H9 (cell line): ENCODE results near the gene AP4S1. TPM values are rescaled to one million over a fixed set of nuclear protein-coding genes. Genes with fewer than 3 reads are reported as not detected.

Source experiments
- DNase-seq: peaks from one replicate; pipeline ENCODE4 v3.0.0-alpha.2; 2017
- H2AFZ ChIP-seq: one replicate; pipeline ENCODE4 v1.6.1; 2013; ENCODE audit warnings: mild to moderate bottlenecking, low read length, control low read depth, moderate library complexity
- H2AK5ac ChIP-seq: 2 replicates; pipeline ENCODE4 v1.6.1; 2013; ENCODE audit warnings: low read length, control low read depth, mixed read lengths; ENCODE audit not compliant: insufficient read length
- H2BK120ac ChIP-seq: one replicate; pipeline ENCODE4 v1.6.1; 2013; ENCODE audit warnings: low read depth, mild to moderate bottlenecking, low read length, control low read depth, inconsistent platforms; ENCODE audit not compliant: poor library complexity, severe bottlenecking
- H2BK12ac ChIP-seq: 2 replicates; pipeline ENCODE4 v1.6.1; 2013; ENCODE audit warnings: low read length, control low read depth, mixed read lengths, low read depth; ENCODE audit not compliant: insufficient read length
- H2BK15ac ChIP-seq: 2 replicates; pipeline ENCODE4 v1.6.1; 2013; ENCODE audit warnings: low read depth, low read length, control low read depth
- H2BK20ac ChIP-seq: one replicate; pipeline ENCODE4 v1.6.1; 2013; ENCODE audit warnings: low read depth, mild to moderate bottlenecking, low read length, control low read depth, inconsistent platforms; ENCODE audit not compliant: poor library complexity, severe bottlenecking
- H2BK5ac ChIP-seq: 2 replicates; pipeline ENCODE4 v1.6.1; 2013; ENCODE audit warnings: low read length, control low read depth, mixed read lengths; ENCODE audit not compliant: insufficient read length
- H3K14ac ChIP-seq: 2 replicates; pipeline ENCODE4 v1.6.1; 2013; ENCODE audit warnings: low read length, control low read depth; ENCODE audit not compliant: insufficient read depth
- H3K18ac ChIP-seq: 2 replicates; pipeline ENCODE4 v1.6.1; 2013; ENCODE audit warnings: low read depth, mild to moderate bottlenecking, mixed read lengths, low read length, control low read depth; ENCODE audit not compliant: insufficient read length
- H3K23ac ChIP-seq: 2 replicates; pipeline ENCODE4 v1.6.1; 2013; ENCODE audit warnings: low read length, control low read depth, mixed read lengths, low read depth; ENCODE audit not compliant: insufficient read length
- H3K23me2 ChIP-seq: 2 replicates; pipeline ENCODE4 v1.6.1; 2013; ENCODE audit warnings: low read depth, mild to moderate bottlenecking, mixed read lengths, low read length, control low read depth; ENCODE audit not compliant: insufficient read length, poor library complexity, severe bottlenecking
- H3K27ac ChIP-seq: 2 replicates; pipeline ENCODE4 v1.5.1; 2013; ENCODE audit warnings: low read length, control low read depth, mixed read lengths, low read depth; ENCODE audit not compliant: insufficient read length
- H3K27me3 ChIP-seq: 2 replicates; pipeline ENCODE4 v1.6.1; 2013; ENCODE audit warnings: low read length, control low read depth, inconsistent platforms; ENCODE audit not compliant: insufficient read depth
- H3K4ac ChIP-seq: 2 replicates; pipeline ENCODE4 v1.6.1; 2013; ENCODE audit warnings: low read depth, mild to moderate bottlenecking, control low read depth, inconsistent platforms, low read length, moderate library complexity
- H3K4me1 ChIP-seq: 2 replicates; pipeline ENCODE4 v1.6.1; 2013; ENCODE audit warnings: low read length, control low read depth, inconsistent platforms; ENCODE audit not compliant: insufficient read depth
- H3K4me2 ChIP-seq: 2 replicates; pipeline ENCODE4 v1.6.1; 2013; ENCODE audit warnings: low read length, control low read depth, mixed read lengths; ENCODE audit not compliant: insufficient read length, insufficient read depth
- H3K56ac ChIP-seq: 2 replicates; pipeline ENCODE4 v1.6.1; 2013; ENCODE audit warnings: low read depth, mild to moderate bottlenecking, mixed read lengths, low read length, control low read depth; ENCODE audit not compliant: insufficient read length
- H3K79me1 ChIP-seq: 2 replicates; pipeline ENCODE4 v1.6.1; 2013; ENCODE audit warnings: low read depth, mild to moderate bottlenecking, moderate library complexity, low read length, control low read depth, inconsistent platforms; ENCODE audit not compliant: insufficient read depth, poor library complexity, severe bottlenecking
- H3K79me2 ChIP-seq: 2 replicates; pipeline ENCODE4 v1.6.1; 2013; ENCODE audit warnings: low read length, control low read depth, inconsistent platforms; ENCODE audit not compliant: insufficient read depth
- H3K9ac ChIP-seq: 2 replicates; pipeline ENCODE4 v1.6.1; 2013; ENCODE audit warnings: low read length, control low read depth, mixed read lengths; ENCODE audit not compliant: insufficient read length; ENCODE audit errors: extremely low read depth
- H3K9me3 ChIP-seq: one replicate; pipeline ENCODE4 v1.6.1; 2013; ENCODE audit warnings: low read depth, low read length, inconsistent platforms; ENCODE audit not compliant: control insufficient read depth
- H3T11ph ChIP-seq: one replicate; pipeline ENCODE4 v1.6.1; 2013; ENCODE audit warnings: mild to moderate bottlenecking, low read length, control low read depth, inconsistent platforms
- H4K20me1 ChIP-seq: one replicate; pipeline ENCODE4 v1.6.1; 2013; ENCODE audit not compliant: control insufficient read depth, insufficient read length, insufficient read depth
- H4K5ac ChIP-seq: 2 replicates; pipeline ENCODE4 v1.6.1; 2013; ENCODE audit warnings: low read depth, mild to moderate bottlenecking, mixed read lengths, low read length, control low read depth; ENCODE audit not compliant: insufficient read length
- H4K8ac ChIP-seq: replicated peaks from 2 replicates; pipeline ENCODE4 v1.6.1; 2013; ENCODE audit warnings: low read length, control low read depth, mixed read lengths, low read depth; ENCODE audit not compliant: insufficient read length
- H4K91ac ChIP-seq: 2 replicates; pipeline ENCODE4 v1.6.1; 2013; ENCODE audit warnings: low read depth, mild to moderate bottlenecking, moderate library complexity, mixed read lengths, low read length, control low read depth; ENCODE audit not compliant: insufficient read length
- H3K27ac Mint-ChIP-seq, 3 experiments: 2 replicates in 2 of 3; 3 replicates in 1 of 3; pipeline ENCODE4 v1.8.0; 2020 to 2021; ENCODE audit warnings: mixed read lengths in 3 of 3, mild to moderate bottlenecking in 1 of 3, moderate library complexity in 1 of 3
- H3K27me3 Mint-ChIP-seq: 2 replicates; pipeline ENCODE4 v1.8.0; 2021; ENCODE audit warnings: low read depth, mild to moderate bottlenecking, moderate library complexity, mixed read lengths
- H3K36me3 Mint-ChIP-seq, 3 experiments: 2 replicates in 2 of 3; 3 replicates in 1 of 3; pipeline ENCODE4 v1.8.0; 2020 to 2021; ENCODE audit warnings: low read depth in 3 of 3, mixed read lengths in 3 of 3; ENCODE audit not compliant: insufficient read depth in 1 of 3
- H3K4me1 Mint-ChIP-seq, 2 experiments: 2 replicates each; pipeline ENCODE4 v1.8.0; 2020; ENCODE audit warnings: mixed read lengths in 2 of 2
- H3K4me3 Mint-ChIP-seq, 2 experiments: 2 replicates in 1 of 2; 3 replicates in 1 of 2; pipeline ENCODE4 v1.8.0; 2020 to 2021; ENCODE audit warnings: mild to moderate bottlenecking in 2 of 2, mixed read lengths in 2 of 2, moderate library complexity in 1 of 2
- H3K9me3 Mint-ChIP-seq, 2 experiments: 2 replicates in 1 of 2; 3 replicates in 1 of 2; pipeline ENCODE4 v1.8.0; 2020; ENCODE audit warnings: mild to moderate bottlenecking in 2 of 2, mixed read lengths in 2 of 2, moderate library complexity in 1 of 2
- CTCF ChIP-seq: fragments of 200-600 bp; sonication (generic); conservative IDR thresholded peaks from 3 replicates; pipeline ENCODE4 v1.8.0; 2021; ENCODE audit warnings: antibody characterized with exemption, mild to moderate bottlenecking
- WGBS: extraction: QIAGEN DNeasy Blood & Tissue Kit; methylation state at CpG from one replicate; pipeline ENCODE4 v1.1.7; 2013; ENCODE audit warnings: missing lambda C conversion rate, low lambda C conversion rate, mixed read lengths; ENCODE audit not compliant: insufficient read length; ENCODE audit errors: extremely low coverage; 5-methylcytosine and 5-hydroxymethylcytosine counted together
- total RNA-seq: library from RNA; stranded (reverse); gene quantifications from 2 replicates; pipeline ENCODE4 v1.2.1, GENCODE V29; 2021

The AP4S1 gene
- total RNA-seq, 1 experiment from 2014 or later = 13.7 TPM

- Histone ChIP-seq H3K23me2 (no peaks in the 10 kb centered on the region), H3K4me1 (no peaks in the 10 kb centered on the region), H4K5ac (no peak overlapping the region), H2BK15ac (no peak overlapping the region), H3K4me2 (no peak overlapping the region), H2AFZ (no peak overlapping the region), H3T11ph (no peak overlapping the region), H3K9me3 (no peaks in the 10 kb centered on the region), H4K8ac (no peak overlapping the region), H3K23ac (no peak overlapping the region), H3K4ac (no peak overlapping the region), H2AK5ac (no peak overlapping the region), H3K18ac (no peak overlapping the region), H4K20me1 (no peaks in the 10 kb centered on the region), H4K91ac (no peak overlapping the region), H3K14ac (no peak overlapping the region), H3K79me2 (no peaks in the 10 kb centered on the region), H3K56ac (no peak overlapping the region), H2BK12ac (no peak overlapping the region), H3K79me1 (no peaks in the 10 kb centered on the region), H3K9ac (no peak overlapping the region), H2BK20ac (no peak overlapping the region), H2BK120ac (no peak overlapping the region), H3K27ac (no peak overlapping the region), H2BK5ac (no peak overlapping the region), H3K27me3 (no peaks in the 10 kb centered on the region)
- WGBS = no CpG with 5 or more reads among the region's 6 CpGs
- no peak for TF ChIP-seq CTCF
- Mint-ChIP-seq H3K4me3 (no peak overlapping the region), H3K36me3 (peaks cover 8 to 35% (median 27%) of the 10 kb centered on the region in 3 experiments; a peak in 6 of 7 replicates), H3K27ac (peak overlapping the region in 1 of 3 experiments; percentile 55; a peak in 1 of 7 replicates), H3K4me1 (no peaks in the 10 kb centered on the region), H3K9me3 (no peaks in the 10 kb centered on the region), H3K27me3 (no peaks in the 10 kb centered on the region)
- DNase-seq = no peak
Measured at GRCh38 chr14:31096255-31096654, 70.8 kb downstream of the AP4S1 start.
